Diencephalon (tissue), 1 donor: ENCODE results near the gene CFAP90. TPM values are rescaled to one million over a fixed set of nuclear protein-coding genes. Genes with fewer than 3 reads are reported as not detected.

Experiments
- total RNA-seq: library from RNA; depleted of rRNA; stranded (reverse); fragments of >200 nt; gene quantifications from one replicate; pipeline ENCODE4 v1.2.3, GENCODE V29; 2014

Gene CFAP90
- 13.4 TPM for total RNA-seq

GRCh38 chr5:7850395-7851239, at the start of gene CFAP90:
TSS of gene CFAP90 (minus strand) at chr5:7851133. CDS start at chr5:7851021, 112 bp downstream.

DNA sequence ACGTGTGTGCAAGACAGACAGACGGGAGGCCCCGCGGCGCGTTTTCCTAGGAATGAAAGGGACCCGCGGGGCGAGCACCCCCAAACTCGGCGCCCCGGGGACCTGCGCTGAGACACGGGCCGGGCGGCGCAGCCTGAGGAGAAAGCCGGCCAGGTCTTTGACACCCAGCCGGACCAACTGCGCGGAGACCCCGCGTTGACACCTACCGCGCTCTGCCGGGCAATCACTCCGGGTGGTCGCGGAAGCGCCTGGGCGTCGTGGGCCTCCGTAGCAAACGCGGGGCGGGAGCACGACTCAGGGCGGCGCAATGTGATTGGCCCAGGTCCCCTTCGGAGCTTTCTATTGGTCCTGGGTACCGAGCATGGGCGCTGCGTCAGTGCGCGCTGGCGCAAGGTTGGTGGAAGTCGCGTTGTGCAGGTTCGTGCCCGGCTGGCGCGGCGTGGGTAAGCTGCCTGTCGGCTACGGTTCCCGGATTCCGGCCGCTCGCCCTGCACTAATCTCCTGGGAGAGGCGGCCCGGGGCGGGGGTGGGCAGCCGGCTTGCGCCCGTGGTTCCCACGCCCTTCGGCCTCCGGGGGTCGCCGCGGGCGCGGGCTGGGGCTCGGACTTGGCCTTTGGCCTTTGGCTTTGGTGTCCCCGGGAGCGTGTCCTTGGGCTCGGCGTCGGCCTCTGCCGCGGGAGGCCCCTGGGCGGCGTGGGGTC, 18.0 kb upstream of the CFAP90 start, which contains the start of the genes FASTKD3 and MTRR:
Gene FASTKD3 (minus strand): TSS at position 259 of the 701 bp plus-strand sequence. CDS start 948 bp downstream, outside the sequence.
Gene MTRR (plus strand): TSS at position 376 of the 701 bp plus-strand sequence. CDS start 1,647 bp downstream, outside the sequence.

Other genes starting within 250 kb of the CFAP90 start
- gene FASTKD3, start 17.9 kb upstream of the CFAP90 start, total RNA-seq: 15.7 TPM
- 30.2 TPM for gene MTRR, start 18.0 kb upstream of the CFAP90 start, total RNA-seq